HepG2 (cell line): Measurements from ENCODE around the gene ASB16. TPM values are rescaled to one million over a fixed set of nuclear protein-coding genes. Genes with fewer than 3 reads are reported as not detected.

Experiments used
- GATA4 ChIP-seq: sonication (generic); IDR thresholded peaks from 2 replicates; pipeline ENCODE4 v1.6.1; 2016; ENCODE audit warnings: antibody characterized with exemption, low read depth, borderline replicate concordance
- GFI1 ChIP-seq: sonication (generic); formaldehyde crosslinking; IDR thresholded peaks from 2 replicates; pipeline ENCODE4 v1.5.0; 2020; ENCODE audit warnings: missing genetic modification reagents, mild to moderate bottlenecking, borderline replicate concordance
- MATR3 ChIP-seq: sonication (generic); formaldehyde crosslinking; IDR thresholded peaks from 2 replicates; pipeline ENCODE4 v1.4.0; 2020; ENCODE audit warnings: missing genetic modification reagents
- SIN3A ChIP-seq: IDR thresholded peaks from 2 replicates; pipeline ENCODE4 v1.6.1; 2011; ENCODE audit warnings: low read depth, mild to moderate bottlenecking, control low read depth, low read length, borderline replicate concordance
- SIX4 ChIP-seq: sonication (generic); formaldehyde crosslinking; IDR thresholded peaks from 2 replicates; pipeline ENCODE4 v1.4.0; 2020; ENCODE audit warnings: missing genetic modification reagents
- SP2 ChIP-seq: sonication (generic); formaldehyde crosslinking; IDR thresholded peaks from 2 replicates; pipeline ENCODE4 v1.5.1; 2020; ENCODE audit warnings: mild to moderate bottlenecking, missing genetic modification reagents
- TOPORS ChIP-seq: sonication (generic); formaldehyde crosslinking; IDR thresholded peaks from 2 replicates; pipeline ENCODE4 v1.8.0; 2023; ENCODE audit warnings: mild to moderate bottlenecking, missing genetic modification reagents
- ZFP36L1 ChIP-seq: sonication (generic); formaldehyde crosslinking; IDR thresholded peaks from 2 replicates; pipeline ENCODE4 v1.8.0; 2022; ENCODE audit warnings: mild to moderate bottlenecking, missing genetic modification reagents, moderate library complexity
- ZNF205 ChIP-seq: IDR thresholded peaks from 2 replicates; pipeline ENCODE4 v1.6.1; 2018; ENCODE audit warnings: missing biosample characterization, missing genetic modification reagents
- ZNF737 ChIP-seq: sonication (generic); formaldehyde crosslinking; IDR thresholded peaks from 2 replicates; pipeline ENCODE4 v1.5.0; 2020; ENCODE audit warnings: missing genetic modification reagents, mild to moderate bottlenecking, borderline replicate concordance
- ZSCAN9 ChIP-seq: IDR thresholded peaks from 2 replicates; pipeline ENCODE4 v1.6.1; 2016; ENCODE audit warnings: borderline replicate concordance
- polyA plus RNA-seq, 8 experiments: library from polyadenylated mRNA; depleted of rRNA in 3 of 8; stranded (reverse) in 7 of 8; unstranded in 1 of 8; fragments of >200 nt; fragmentation: Illumina TruSeq in 4 of 8; extraction: Trizol in 4 of 8; gene quantifications; 2 replicates each; pipeline versions ENCODE4 v1.2.1 to v1.2.3, GENCODE V29; 2011 to 2016; ENCODE audit warnings: low read depth in 4 of 8, missing spikeins in 1 of 8, mixed read lengths in 1 of 8; ENCODE audit not compliant: insufficient read depth in 1 of 8
- total RNA-seq, 5 experiments: library from RNA; depleted of rRNA; stranded (reverse); fragments of >200 nt; fragmentation: Illumina TruSeq; extraction: Trizol; gene quantifications; 2 replicates each; pipeline ENCODE4 v1.2.3, GENCODE V29; 2016; ENCODE audit warnings: low read depth in 1 of 5
- TF ChIP-seq, protein P1 (sequence below): sonication (generic); formaldehyde crosslinking; IDR thresholded peaks from 2 replicates; pipeline ENCODE4 v1.8.0; 2022; ENCODE audit warnings: mild to moderate bottlenecking, missing genetic modification reagents; ENCODE audit not compliant: insufficient replicate concordance
- TF ChIP-seq, protein P2 (sequence below): sonication (generic); formaldehyde crosslinking; IDR thresholded peaks from 2 replicates; pipeline ENCODE4 v1.4.0; 2020; ENCODE audit warnings: mild to moderate bottlenecking, missing genetic modification reagents, borderline replicate concordance
- TF ChIP-seq, protein P3 (sequence below): IDR thresholded peaks from 2 replicates; pipeline ENCODE4 v1.6.1; 2016; ENCODE audit warnings: mild to moderate bottlenecking, missing biosample characterization, missing genetic modification reagents
- TF ChIP-seq, protein P4 (sequence below): sonication (generic); formaldehyde crosslinking; IDR thresholded peaks from 2 replicates; pipeline ENCODE4 v1.5.1; 2020; ENCODE audit warnings: mild to moderate bottlenecking, missing genetic modification reagents, borderline replicate concordance
- TF ChIP-seq, protein P5 (sequence below), 2 experiments: sonication (generic) in 1 of 2; formaldehyde crosslinking in 1 of 2; IDR thresholded peaks; 2 replicates each; pipeline versions ENCODE4 v1.6.1 to v1.9.0; 2014 to 2022; ENCODE audit warnings: antibody characterized with exemption in 1 of 2, borderline replicate concordance in 1 of 2, inconsistent platforms in 1 of 2, low read depth in 1 of 2, missing genetic modification reagents in 1 of 2

The ASB16 gene
- total and polyA plus RNA-seq, 2 of the 13 experiments (the other 11 are each of a cell fraction or from before 2014, with no cell fraction given), result 0.07 TPM; not detected in 1

DNA sequence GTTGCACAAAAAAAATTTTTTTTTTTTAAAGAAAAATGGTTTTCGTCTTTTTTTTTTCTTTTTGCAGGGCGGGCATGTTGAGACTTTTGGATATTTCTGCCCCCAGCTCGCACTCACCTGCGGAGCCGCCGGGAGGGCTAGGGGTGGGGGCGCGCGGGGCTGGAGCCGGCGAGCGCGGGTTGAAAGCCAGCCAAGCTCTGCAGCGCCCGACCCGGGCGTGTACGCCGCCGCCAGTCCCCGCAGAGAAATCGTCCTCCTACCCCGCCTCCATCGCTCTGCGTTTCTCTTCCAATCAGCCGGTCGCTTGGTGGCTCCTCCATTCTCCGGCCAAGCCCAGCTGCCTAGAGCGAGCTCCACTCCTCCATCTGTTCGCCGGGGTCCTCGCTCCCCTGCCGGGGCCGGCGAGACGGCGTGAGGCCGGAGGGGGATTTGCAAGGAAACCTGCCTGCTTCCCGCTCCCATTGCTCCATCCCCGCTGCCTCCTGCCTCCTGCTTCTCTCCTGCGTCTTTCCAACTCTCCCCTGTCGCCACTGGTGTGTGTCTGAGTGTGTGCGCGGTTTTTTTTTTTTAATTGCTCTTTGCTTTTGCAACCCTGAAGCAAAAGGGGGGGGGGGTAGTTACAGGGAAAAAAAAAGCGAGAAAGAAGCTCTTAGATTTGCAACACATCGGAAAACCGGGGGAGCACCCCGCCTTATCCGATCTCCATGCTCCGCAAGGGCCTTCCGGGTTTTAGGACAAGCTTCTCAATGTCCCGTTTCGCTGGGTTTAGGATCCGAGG is 50.8 kb downstream of the ASB16 start (continued):
- TF ChIP-seq, protein P1, sequence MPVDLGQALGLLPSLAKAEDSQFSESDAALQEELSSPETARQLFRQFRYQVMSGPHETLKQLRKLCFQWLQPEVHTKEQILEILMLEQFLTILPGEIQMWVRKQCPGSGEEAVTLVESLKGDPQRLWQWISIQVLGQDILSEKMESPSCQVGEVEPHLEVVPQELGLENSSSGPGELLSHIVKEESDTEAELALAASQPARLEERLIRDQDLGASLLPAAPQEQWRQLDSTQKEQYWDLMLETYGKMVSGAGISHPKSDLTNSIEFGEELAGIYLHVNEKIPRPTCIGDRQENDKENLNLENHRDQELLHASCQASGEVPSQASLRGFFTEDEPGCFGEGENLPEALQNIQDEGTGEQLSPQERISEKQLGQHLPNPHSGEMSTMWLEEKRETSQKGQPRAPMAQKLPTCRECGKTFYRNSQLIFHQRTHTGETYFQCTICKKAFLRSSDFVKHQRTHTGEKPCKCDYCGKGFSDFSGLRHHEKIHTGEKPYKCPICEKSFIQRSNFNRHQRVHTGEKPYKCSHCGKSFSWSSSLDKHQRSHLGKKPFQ (CRISPR knock-in tag), result no peak
- TF ChIP-seq TOPORS (CRISPR knock-in tag) (no peak), ZNF737 (CRISPR knock-in tag) (no peak), ZSCAN9 (CRISPR knock-in tag) (no peak), SIN3A (peak; percentile 65; the same call in 1 of the 2 replicates), SP2 (CRISPR knock-in tag) (no peak), MATR3 (CRISPR knock-in tag) (no peak), GATA4 (no peak), GFI1 (CRISPR knock-in tag) (no peak), SIX4 (CRISPR knock-in tag) (no peak), ZNF205 (CRISPR knock-in tag) (0 out of 2 replicates have a peak, but pooled peaks have one; percentile 57), ZFP36L1 (CRISPR knock-in tag) (no peak)
- TF ChIP-seq, protein P2, sequence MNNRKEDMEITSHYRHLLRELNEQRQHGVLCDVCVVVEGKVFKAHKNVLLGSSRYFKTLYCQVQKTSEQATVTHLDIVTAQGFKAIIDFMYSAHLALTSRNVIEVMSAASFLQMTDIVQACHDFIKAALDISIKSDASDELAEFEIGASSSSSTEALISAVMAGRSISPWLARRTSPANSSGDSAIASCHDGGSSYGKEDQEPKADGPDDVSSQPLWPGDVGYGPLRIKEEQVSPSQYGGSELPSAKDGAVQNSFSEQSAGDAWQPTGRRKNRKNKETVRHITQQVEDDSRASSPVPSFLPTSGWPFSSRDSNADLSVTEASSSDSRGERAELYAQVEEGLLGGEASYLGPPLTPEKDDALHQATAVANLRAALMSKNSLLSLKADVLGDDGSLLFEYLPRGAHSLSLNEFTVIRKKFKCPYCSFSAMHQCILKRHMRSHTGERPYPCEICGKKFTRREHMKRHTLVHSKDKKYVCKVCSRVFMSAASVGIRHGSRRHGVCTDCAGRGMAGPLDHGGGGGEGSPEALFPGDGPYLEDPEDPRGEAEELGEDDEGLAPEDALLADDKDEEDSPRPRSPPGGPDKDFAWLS (CRISPR knock-in tag), result no peak
- TF ChIP-seq, protein P3, sequence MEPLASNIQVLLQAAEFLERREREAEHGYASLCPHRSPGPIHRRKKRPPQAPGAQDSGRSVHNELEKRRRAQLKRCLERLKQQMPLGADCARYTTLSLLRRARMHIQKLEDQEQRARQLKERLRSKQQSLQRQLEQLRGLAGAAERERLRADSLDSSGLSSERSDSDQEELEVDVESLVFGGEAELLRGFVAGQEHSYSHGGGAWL (CRISPR knock-in tag), result no peak
- TF ChIP-seq, protein P4, sequence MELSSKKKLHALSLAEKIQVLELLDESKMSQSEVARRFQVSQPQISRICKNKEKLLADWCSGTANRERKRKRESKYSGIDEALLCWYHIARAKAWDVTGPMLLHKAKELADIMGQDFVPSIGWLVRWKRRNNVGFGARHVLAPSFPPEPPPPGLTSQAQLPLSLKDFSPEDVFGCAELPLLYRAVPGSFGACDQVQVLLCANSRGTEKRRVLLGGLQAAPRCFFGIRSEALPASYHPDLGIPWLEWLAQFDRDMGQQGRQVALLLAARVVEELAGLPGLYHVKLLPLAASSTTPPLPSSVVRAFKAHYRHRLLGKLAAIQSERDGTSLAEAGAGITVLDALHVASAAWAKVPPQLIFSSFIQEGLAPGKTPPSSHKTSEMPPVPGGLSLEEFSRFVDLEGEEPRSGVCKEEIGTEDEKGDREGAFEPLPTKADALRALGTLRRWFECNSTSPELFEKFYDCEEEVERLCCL (CRISPR knock-in tag), result no peak
- TF ChIP-seq, protein P5, sequence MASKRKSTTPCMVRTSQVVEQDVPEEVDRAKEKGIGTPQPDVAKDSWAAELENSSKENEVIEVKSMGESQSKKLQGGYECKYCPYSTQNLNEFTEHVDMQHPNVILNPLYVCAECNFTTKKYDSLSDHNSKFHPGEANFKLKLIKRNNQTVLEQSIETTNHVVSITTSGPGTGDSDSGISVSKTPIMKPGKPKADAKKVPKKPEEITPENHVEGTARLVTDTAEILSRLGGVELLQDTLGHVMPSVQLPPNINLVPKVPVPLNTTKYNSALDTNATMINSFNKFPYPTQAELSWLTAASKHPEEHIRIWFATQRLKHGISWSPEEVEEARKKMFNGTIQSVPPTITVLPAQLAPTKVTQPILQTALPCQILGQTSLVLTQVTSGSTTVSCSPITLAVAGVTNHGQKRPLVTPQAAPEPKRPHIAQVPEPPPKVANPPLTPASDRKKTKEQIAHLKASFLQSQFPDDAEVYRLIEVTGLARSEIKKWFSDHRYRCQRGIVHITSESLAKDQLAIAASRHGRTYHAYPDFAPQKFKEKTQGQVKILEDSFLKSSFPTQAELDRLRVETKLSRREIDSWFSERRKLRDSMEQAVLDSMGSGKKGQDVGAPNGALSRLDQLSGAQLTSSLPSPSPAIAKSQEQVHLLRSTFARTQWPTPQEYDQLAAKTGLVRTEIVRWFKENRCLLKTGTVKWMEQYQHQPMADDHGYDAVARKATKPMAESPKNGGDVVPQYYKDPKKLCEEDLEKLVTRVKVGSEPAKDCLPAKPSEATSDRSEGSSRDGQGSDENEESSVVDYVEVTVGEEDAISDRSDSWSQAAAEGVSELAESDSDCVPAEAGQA (IDR thresholded peaks at IDR 0.05; ENCODE audit: low read depth), result no peak
- TF ChIP-seq, protein P5 (CRISPR knock-in tag; IDR thresholded peaks at IDR 0.05; ENCODE audit: borderline replicate concordance), result no peak
